Measurements from ENCODE around the gene GOLGA6L7. TPM values are rescaled to one million over a fixed set of nuclear protein-coding genes. Genes with fewer than 3 reads are reported as not detected.

GOLGA6L7 gene
- total and polyA plus RNA-seq, 2 donors (not counting 3 experiments of a cell fraction or from before 2014, with no cell fraction given), result not detected

GRCh38 chr15:28895146-28895545 lies 46.7 kb upstream of the GOLGA6L7 start:
- no peaks in the 10 kb centered on the region for H3K9me1 ChIP-seq (replicated peaks; ENCODE audit: control insufficient read depth, extremely low read depth, insufficient read depth, low read length)
- dilution Hi-C loops (cut with MboI; ENCODE audit: extremely low pct_ligation_motif_present, low sequenced_read_pairs) (no loop called here), intact Hi-C loops (cut with micrococcal nuclease) (no loop called here)
- H3K27ac ChIP-seq (ENCODE audit: insufficient read depth, low read depth, low read length), result no peak overlapping the region
- BruUV-seq (replicated peaks), result no TSS peak
- no peaks in the 10 kb centered on the region for H3K9me3 ChIP-seq (replicated peaks; ENCODE audit: control insufficient read depth, insufficient read depth, low read length)
- no peaks in the 10 kb centered on the region for H3K36me3 ChIP-seq (ENCODE audit: control insufficient read depth in 2 of 2, extremely low read depth in 1 of 2, insufficient read depth in 2 of 2, low read length in 2 of 2)
- no peaks in the 10 kb centered on the region for H3K79me2 ChIP-seq (ENCODE audit: control insufficient read depth, insufficient read depth, low read length)
- FAIRE-seq (no peak), DNase-seq (ENCODE audit: low read depth, low spot score) (no peak)
- no peak overlapping the region for H3K4me3 ChIP-seq (replicated peaks in 1 of 3; ENCODE audit: insufficient read depth in 1 of 3, low read depth in 1 of 3, low read length in 3 of 3)
- H3K4me2 ChIP-seq (ENCODE audit: insufficient read depth, low read length), result no peak overlapping the region
- no peaks in the 10 kb centered on the region for H4K20me1 ChIP-seq (replicated peaks; ENCODE audit: control insufficient read depth, extremely low read depth, insufficient read depth, low read length)
- no peaks in the 10 kb centered on the region for H3K4me1 ChIP-seq (ENCODE audit: control insufficient read depth, extremely low read depth, insufficient read depth, low read length)
- TF ChIP-seq POLR2A (IDR thresholded peaks at IDR 0.05; ENCODE audit: low read depth, low read length) (no peak), GATA2 (IDR thresholded peaks at IDR 0.05; ENCODE audit: insufficient read depth, insufficient read length, low read depth, low read length) (no peak), FOS (IDR thresholded peaks at IDR 0.05; ENCODE audit: borderline replicate concordance, insufficient read depth, low read length) (no peak), EZH2 (IDR thresholded peaks at IDR 0.05; ENCODE audit: borderline replicate concordance, low read depth, low read length, severe bottlenecking) (no peak), JUN (IDR thresholded peaks at IDR 0.05; ENCODE audit: borderline replicate concordance, insufficient read depth, insufficient read length, low read depth) (no peak), MYC (IDR thresholded peaks at IDR 0.05; ENCODE audit: low read depth, low read length) (no peak), MAX (IDR thresholded peaks at IDR 0.05; ENCODE audit: insufficient read depth, insufficient read length) (no peak), POLR2AphosphoS5 (IDR thresholded peaks at IDR 0.05; ENCODE audit: insufficient read depth, low read depth, low read length) (no peak), CTCF (IDR thresholded peaks at IDR 0.05; ENCODE audit: extremely low read depth in 1 of 2, insufficient read depth in 1 of 2, low read depth in 1 of 2, low read length in 2 of 2) (no peak)
- no peaks in the 10 kb centered on the region for H3K27me3 ChIP-seq (ENCODE audit: control insufficient read depth in 2 of 2, insufficient read depth in 2 of 2, low read length in 2 of 2)
- no peak overlapping the region for H2AFZ ChIP-seq (ENCODE audit: low read depth, low read length)
- ChIA-PET POLR2A (no interaction called here), CTCF (no interaction called here)
- no peak overlapping the region for H3K9ac ChIP-seq (replicated peaks; ENCODE audit: extremely low read depth, insufficient read depth, low read length)
